PC-9 (cell line): ENCODE data around the gene BTN3A1.

ENCODE experiments used
- EZH2 ChIP-seq: fragments of 200-600 bp; sonication (generic); IDR thresholded peaks from 2 replicates; pipeline ENCODE4 v1.8.0; 2017; ENCODE audit warnings: antibody characterized with exemption, low read depth
- TF ChIP-seq, protein P1 (sequence below): fragments of 200-600 bp; sonication (generic); conservative IDR thresholded peaks from 2 replicates; pipeline ENCODE4 v1.6.1; 2017; ENCODE audit warnings: mixed run types, antibody characterized with exemption, mild to moderate bottlenecking, moderate library complexity

DNA sequence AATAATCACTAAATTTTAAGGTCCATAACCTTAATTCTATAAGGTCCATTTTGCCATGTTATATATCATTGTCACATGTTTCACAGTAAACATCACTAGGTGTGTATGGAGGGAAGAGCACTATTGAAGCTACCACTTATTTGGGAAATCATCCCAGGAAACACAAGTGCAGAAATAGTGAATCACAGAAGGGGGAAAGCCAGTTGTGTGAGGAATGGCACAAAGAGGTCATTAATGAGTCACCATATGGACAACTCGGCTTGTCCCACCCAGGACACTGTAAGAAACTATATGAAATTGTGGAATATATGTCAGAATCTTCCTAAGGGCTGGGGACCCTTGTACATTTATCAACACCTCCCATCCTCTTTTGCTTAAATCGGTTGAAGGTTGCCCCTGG lies 13.7 kb downstream of the BTN3A1 start:
- TF ChIP-seq, protein P1, sequence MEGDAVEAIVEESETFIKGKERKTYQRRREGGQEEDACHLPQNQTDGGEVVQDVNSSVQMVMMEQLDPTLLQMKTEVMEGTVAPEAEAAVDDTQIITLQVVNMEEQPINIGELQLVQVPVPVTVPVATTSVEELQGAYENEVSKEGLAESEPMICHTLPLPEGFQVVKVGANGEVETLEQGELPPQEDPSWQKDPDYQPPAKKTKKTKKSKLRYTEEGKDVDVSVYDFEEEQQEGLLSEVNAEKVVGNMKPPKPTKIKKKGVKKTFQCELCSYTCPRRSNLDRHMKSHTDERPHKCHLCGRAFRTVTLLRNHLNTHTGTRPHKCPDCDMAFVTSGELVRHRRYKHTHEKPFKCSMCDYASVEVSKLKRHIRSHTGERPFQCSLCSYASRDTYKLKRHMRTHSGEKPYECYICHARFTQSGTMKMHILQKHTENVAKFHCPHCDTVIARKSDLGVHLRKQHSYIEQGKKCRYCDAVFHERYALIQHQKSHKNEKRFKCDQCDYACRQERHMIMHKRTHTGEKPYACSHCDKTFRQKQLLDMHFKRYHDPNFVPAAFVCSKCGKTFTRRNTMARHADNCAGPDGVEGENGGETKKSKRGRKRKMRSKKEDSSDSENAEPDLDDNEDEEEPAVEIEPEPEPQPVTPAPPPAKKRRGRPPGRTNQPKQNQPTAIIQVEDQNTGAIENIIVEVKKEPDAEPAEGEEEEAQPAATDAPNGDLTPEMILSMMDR: no peak
- no peak for TF ChIP-seq EZH2
